H1 (cell line): ENCODE measurements around the gene ABLIM1. TPM values are rescaled to one million over a fixed set of nuclear protein-coding genes. Genes with fewer than 3 reads are reported as not detected.

ENCODE experiments used
- CTCF ChIA-PET: fragments of 300-600 bp; sonication (Branson Sonifier 250); formaldehyde crosslinking; loops from one replicate; lab custom pipeline; 2021; ENCODE audit not compliant: partially characterized antibody; lab: Charles Lee
- POLR2A ChIA-PET: fragments of 300-600 bp; sonication (Branson Sonifier 250); formaldehyde crosslinking; loops from one replicate; lab custom pipeline; 2021; ENCODE audit warnings: inconsistent platforms; ENCODE audit not compliant: partially characterized antibody; lab: Charles Lee
- DNase-seq, 2 experiments: peaks; one replicate each; pipeline versions ENCODE4 v3.0.0 to v3.0.0-alpha.2; 2010 to 2022; ENCODE audit warnings: low spot score in 2 of 2, low read depth in 1 of 2, mixed read lengths in 1 of 2
- FAIRE-seq: peaks from 2 replicates; lab custom pipeline; 2011; peaks lifted over from hg19 to GRCh38; lab: Jason Lieb, UNC
- H2AFZ ChIP-seq: 2 replicates; pipeline ENCODE4 v1.8.1; 2012; ENCODE audit warnings: low read length, inconsistent platforms
- H2AK5ac ChIP-seq: 2 replicates; pipeline ENCODE4 v1.6.1; 2013; ENCODE audit warnings: low read depth, low read length
- H2BK120ac ChIP-seq: replicated peaks from 2 replicates; pipeline ENCODE3; 2013; ENCODE audit warnings: low read depth, low read length, inconsistent platforms
- H2BK12ac ChIP-seq: 2 replicates; pipeline ENCODE4 v1.6.1; 2013; ENCODE audit warnings: low read depth, low read length
- H2BK15ac ChIP-seq: 2 replicates; pipeline ENCODE4 v1.6.1; 2013; ENCODE audit warnings: low read length
- H2BK20ac ChIP-seq: 2 replicates; pipeline ENCODE4 v1.6.1; 2013; ENCODE audit warnings: low read length
- H2BK5ac ChIP-seq: 2 replicates; pipeline ENCODE4 v1.6.1; 2013; ENCODE audit warnings: low read depth, low read length
- H3K14ac ChIP-seq: 2 replicates; pipeline ENCODE4 v1.6.1; 2013; ENCODE audit warnings: inconsistent platforms; ENCODE audit not compliant: insufficient read length
- H3K18ac ChIP-seq: 2 replicates; pipeline ENCODE4 v1.6.1; 2013; ENCODE audit warnings: low read length; ENCODE audit errors: extremely low read depth
- H3K23ac ChIP-seq: 2 replicates; pipeline ENCODE4 v1.6.1; 2013; ENCODE audit warnings: inconsistent platforms; ENCODE audit not compliant: insufficient read length
- H3K23me2 ChIP-seq: 2 replicates; pipeline ENCODE4 v1.6.1; 2013; ENCODE audit warnings: low read depth, low read length
- H3K27ac ChIP-seq: 2 replicates; pipeline ENCODE4 v1.6.1; 2011; ENCODE audit warnings: low read depth, low read length, inconsistent platforms
- H3K27me3 ChIP-seq, 4 experiments: replicated peaks in 1 of 4; 1 replicate in 1 of 4; 2 replicates in 3 of 4; pipeline versions ENCODE4 v1.6.1 to v1.8.1; 2011 to 2013; ENCODE audit warnings: low read length in 3 of 4, mild to moderate bottlenecking in 3 of 4, inconsistent platforms in 2 of 4, mixed read lengths in 2 of 4, moderate library complexity in 1 of 4; ENCODE audit not compliant: control insufficient read depth in 3 of 4, insufficient read depth in 3 of 4; ENCODE audit errors: extremely low read depth in 1 of 4
- H3K36me3 ChIP-seq, 4 experiments: 2 replicates each; pipeline versions ENCODE4 v1.6.1 to v1.8.1; 2011 to 2013; ENCODE audit warnings: mild to moderate bottlenecking in 4 of 4, low read length in 3 of 4, moderate library complexity in 2 of 4, control low read depth in 1 of 4, inconsistent platforms in 1 of 4; ENCODE audit not compliant: insufficient read depth in 4 of 4, control insufficient read depth in 2 of 4
- H3K4ac ChIP-seq: replicated peaks from 2 replicates; pipeline ENCODE3; 2013; ENCODE audit warnings: low read length, low read depth, mixed read lengths, inconsistent platforms; ENCODE audit not compliant: insufficient read length
- H3K4me1 ChIP-seq, 4 experiments: replicated peaks in 1 of 4; 1 replicate in 1 of 4; 2 replicates in 3 of 4; pipeline versions ENCODE4 v1.6.1 to v1.8.1; 2011 to 2013; ENCODE audit warnings: low read length in 3 of 4, inconsistent platforms in 2 of 4, mixed read lengths in 1 of 4; ENCODE audit not compliant: insufficient read depth in 4 of 4, control insufficient read depth in 3 of 4
- H3K4me2 ChIP-seq, 2 experiments: 2 replicates each; pipeline versions ENCODE4 v1.6.1 to v1.8.1; 2011 to 2013; ENCODE audit warnings: low read depth in 2 of 2, low read length in 2 of 2, control low read depth in 1 of 2, inconsistent platforms in 1 of 2, mild to moderate bottlenecking in 1 of 2; ENCODE audit not compliant: insufficient read depth in 1 of 2
- H3K4me3 ChIP-seq, 4 experiments: fragments of 200-600, 300-600 bp in 1 of 4; sonication (generic), shearing (Covaris generic), sonication (Bioruptor Twin) in 1 of 4; 2 replicates each; pipeline versions ENCODE4 v1.5.1 to v1.8.1; 2011 to 2016; ENCODE audit warnings: low read length in 4 of 4, low read depth in 3 of 4, control low read depth in 2 of 4, inconsistent platforms in 2 of 4, mild to moderate bottlenecking in 2 of 4, mixed read lengths in 1 of 4, moderate library complexity in 1 of 4; ENCODE audit not compliant: insufficient read depth in 2 of 4; ENCODE audit errors: extremely low read depth in 1 of 4
- H3K56ac ChIP-seq: replicated peaks from 2 replicates; pipeline ENCODE3; 2013; ENCODE audit warnings: low read depth, mild to moderate bottlenecking, mixed read lengths, low read length, inconsistent platforms; ENCODE audit not compliant: insufficient read length
- H3K79me1 ChIP-seq: 2 replicates; pipeline ENCODE4 v1.6.1; 2013; ENCODE audit warnings: low read depth, low read length, control low read depth
- H3K79me2 ChIP-seq, 2 experiments: 2 replicates each; pipeline versions ENCODE4 v1.6.1 to v1.8.1; 2012 to 2013; ENCODE audit warnings: low read length in 2 of 2, mild to moderate bottlenecking in 2 of 2, inconsistent platforms in 1 of 2; ENCODE audit not compliant: insufficient read depth in 2 of 2, control insufficient read depth in 1 of 2
- H3K9ac ChIP-seq, 4 experiments: replicated peaks in 1 of 4; 1 replicate in 1 of 4; 2 replicates in 3 of 4; pipeline versions ENCODE4 v1.6.1 to v1.8.1; 2011 to 2013; ENCODE audit warnings: low read depth in 3 of 4, low read length in 3 of 4, control low read depth in 2 of 4, mild to moderate bottlenecking in 2 of 4, moderate library complexity in 2 of 4, inconsistent platforms in 1 of 4; ENCODE audit errors: extremely low read depth in 1 of 4
- H3K9me3 ChIP-seq, 2 experiments: 2 replicates each; pipeline versions ENCODE4 v1.6.1 to v1.8.1; 2012 to 2013; ENCODE audit warnings: mild to moderate bottlenecking in 2 of 2, moderate library complexity in 2 of 2, control low read depth in 1 of 2, inconsistent platforms in 1 of 2, low read depth in 1 of 2, low read length in 1 of 2, mixed read lengths in 1 of 2; ENCODE audit not compliant: insufficient read depth in 2 of 2
- H4K20me1 ChIP-seq, 2 experiments: replicated peaks in 1 of 2; 2 replicates each; pipeline versions ENCODE3 to v1.8.1; 2011 to 2013; ENCODE audit warnings: inconsistent platforms in 2 of 2, low read length in 2 of 2, mild to moderate bottlenecking in 1 of 2; ENCODE audit not compliant: insufficient read depth in 2 of 2, control insufficient read depth in 1 of 2
- H4K5ac ChIP-seq: 2 replicates; pipeline ENCODE4 v1.6.1; 2013; ENCODE audit warnings: low read length, low read depth, mixed read lengths, inconsistent platforms; ENCODE audit not compliant: insufficient read length
- H4K8ac ChIP-seq: 2 replicates; pipeline ENCODE4 v1.8.0; 2013; ENCODE audit warnings: mild to moderate bottlenecking, moderate library complexity, low read length, inconsistent platforms; ENCODE audit not compliant: insufficient read depth; ENCODE audit errors: extremely low read depth
- H4K91ac ChIP-seq: replicated peaks from 2 replicates; pipeline ENCODE3; 2013; ENCODE audit warnings: low read length, mixed read lengths, inconsistent platforms; ENCODE audit not compliant: insufficient read length
- CEBPB ChIP-seq: IDR thresholded peaks from 2 replicates; pipeline ENCODE4 v1.6.1; 2012; ENCODE audit warnings: low read depth, low read length
- CHD1 ChIP-seq: IDR thresholded peaks from 2 replicates; pipeline ENCODE4 v1.6.1; 2012; ENCODE audit warnings: low read depth, low read length, improper control_type of control experiment
- CHD2 ChIP-seq: IDR thresholded peaks from 2 replicates; pipeline ENCODE4 v1.6.1; 2012; ENCODE audit warnings: low read length, improper control_type of control experiment
- EP300 ChIP-seq, 2 experiments: IDR thresholded peaks; 1 replicate in 1 of 2; 2 replicates in 1 of 2; pipeline ENCODE4 v1.6.1; 2011 to 2012; ENCODE audit warnings: low read depth in 2 of 2, low read length in 2 of 2, mild to moderate bottlenecking in 2 of 2, borderline replicate concordance in 1 of 2, inconsistent platforms in 1 of 2, moderate library complexity in 1 of 2
- EZH2 ChIP-seq: fragments of 200-600 bp; sonication (generic); IDR thresholded peaks from 2 replicates; pipeline ENCODE4 v1.7.1; 2012; ENCODE audit warnings: low read depth, mild to moderate bottlenecking, moderate library complexity, low read length, inconsistent platforms; ENCODE audit not compliant: severe bottlenecking
- KDM5A ChIP-seq: fragments of 200-600 bp; IDR thresholded peaks from 2 replicates; pipeline ENCODE4 v1.7.1; 2012; ENCODE audit warnings: mild to moderate bottlenecking, low read length, inconsistent platforms, mixed read lengths
- POLR2A ChIP-seq, 2 experiments: IDR thresholded peaks; 1 replicate in 1 of 2; 2 replicates in 1 of 2; pipeline ENCODE4 v1.6.1; 2011; ENCODE audit warnings: low read depth in 2 of 2, low read length in 2 of 2, mild to moderate bottlenecking in 2 of 2; ENCODE audit errors: control extremely low read depth in 1 of 2
- POLR2AphosphoS5 ChIP-seq: IDR thresholded peaks from 2 replicates; pipeline ENCODE4 v1.6.1; 2011; ENCODE audit warnings: low read depth, low read length
- RNF2 ChIP-seq: fragments of 200-900, 300-1000 bp; sonication (generic); IDR thresholded peaks from 2 replicates; pipeline ENCODE4 v1.7.1; 2016; ENCODE audit warnings: borderline replicate concordance, low read depth, mild to moderate bottlenecking, antibody characterized with exemption, low read length; ENCODE audit not compliant: poor library complexity, severe bottlenecking; ENCODE audit errors: missing control alignments
- SAP30 ChIP-seq: fragments of 300-600 bp; sonication (generic); IDR thresholded peaks from 2 replicates; pipeline ENCODE4 v1.7.1; 2012; ENCODE audit warnings: low read length, moderate library complexity, mild to moderate bottlenecking, inconsistent platforms; ENCODE audit not compliant: insufficient read depth, insufficient replicate concordance
- SIN3A ChIP-seq, 2 experiments: IDR thresholded peaks in 1 of 2; conservative IDR thresholded peaks in 1 of 2; 2 replicates each; pipeline ENCODE4 v1.6.1; 2011 to 2012; ENCODE audit warnings: low read length in 2 of 2, improper control_type of control experiment in 1 of 2, low read depth in 1 of 2, mild to moderate bottlenecking in 1 of 2
- SIRT6 ChIP-seq: IDR thresholded peaks from one replicate; pipeline ENCODE4 v1.7.1; 2012; ENCODE audit warnings: low read length, inconsistent platforms
- SP2 ChIP-seq: IDR thresholded peaks from 2 replicates; pipeline ENCODE4 v1.6.1; 2012; ENCODE audit warnings: mild to moderate bottlenecking, low read length, inconsistent platforms
- ZNF274 ChIP-seq: IDR thresholded peaks from 2 replicates; pipeline ENCODE4 v1.7.0; 2012; ENCODE audit warnings: low read length, borderline replicate concordance; ENCODE audit errors: extremely low read depth
- WGBS, 2 experiments: shearing (Covaris generic) in 1 of 2; methylation state at CpG; one replicate each; pipeline versions ENCODE4 v1.1.6 to v1.1.7; 2013 to 2015; ENCODE audit warnings: low lambda C conversion rate in 2 of 2, mixed read lengths in 2 of 2, inconsistent platforms in 1 of 2, low coverage in 1 of 2, missing lambda C conversion rate in 1 of 2; ENCODE audit not compliant: insufficient replicate concordance in 2 of 2, insufficient coverage in 1 of 2, insufficient read length in 1 of 2; ENCODE audit errors: extremely low coverage in 1 of 2, missing lambda C conversion rate in 1 of 2; 5-methylcytosine and 5-hydroxymethylcytosine counted together
- polyA plus RNA-seq, 7 experiments: library from polyadenylated mRNA; depleted of rRNA in 3 of 7; stranded (reverse) in 5 of 7; unstranded in 2 of 7; fragments of >200 nt in 5 of 7; fragments of 200-250 nt in 2 of 7; gene quantifications; 1 replicate in 5 of 7; 2 replicates in 1 of 7; 4 replicates in 1 of 7; pipeline versions ENCODE4 v1.2.1 to v1.2.3, GENCODE V29; 2011 to 2013; ENCODE audit warnings: missing spikeins in 2 of 7, mixed read lengths in 2 of 7
- total RNA-seq: library from RNA; stranded (reverse); fragmentation: NEBNext Ultra II Directional; extraction: Animal tissue kit (Norgen Biotek cat#: 25700); gene quantifications from 2 replicates; pipeline ENCODE4 v1.2.1, GENCODE V29; 2021

Gene ABLIM1
- total and polyA plus RNA-seq, 2 of the 8 experiments (the other 6 are each of a cell fraction or from before 2014, with no cell fraction given) = 51.2 to 51.7 TPM

DNA sequence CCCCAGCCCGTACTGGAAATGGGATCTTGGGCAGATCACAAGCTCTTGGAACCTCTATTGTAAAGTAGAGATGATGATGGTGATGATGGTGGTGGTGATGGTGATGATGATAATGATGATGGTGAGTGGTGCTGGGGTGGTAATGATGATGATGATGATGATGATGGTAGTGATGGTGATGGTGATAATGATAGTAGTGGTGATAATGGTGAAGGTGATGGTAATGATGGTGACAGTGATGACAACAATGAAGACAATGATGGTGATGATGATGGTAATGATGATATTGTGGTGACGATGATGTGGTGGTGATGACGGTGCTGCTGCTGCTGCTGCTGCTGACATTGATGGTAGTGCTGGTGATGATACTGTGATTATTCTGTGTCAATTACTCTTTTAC, 162.8 kb downstream of the ABLIM1 start:
- H3K23ac ChIP-seq = no peak overlapping the region
- H3K18ac ChIP-seq = no peak overlapping the region
- H3K9me3 ChIP-seq = no peaks in the 10 kb centered on the region
- no peak overlapping the region for H2BK120ac ChIP-seq
- H3K36me3 ChIP-seq = no peaks in the 10 kb centered on the region; a peak in 1 of 8 replicates
- H2BK5ac ChIP-seq = no peak overlapping the region
- H3K79me2 ChIP-seq = 0 out of 4 replicates have a peak, but pooled peaks cover 0 to 5% of the 10 kb centered on the region in 2 experiments
- no peak for FAIRE-seq
- H2AK5ac ChIP-seq = peak overlapping the region; percentile 87; the same call in 1 of the 2 replicates
- no peak overlapping the region for H4K8ac ChIP-seq
- H2BK15ac ChIP-seq = no peak overlapping the region
- H4K5ac ChIP-seq = no peak overlapping the region
- no peak overlapping the region for H2AFZ ChIP-seq
- CTCF ChIA-PET = interaction anchor here (1.5 to 1.7 kb wide), 3 partner anchors 12 to 53 kb away, joined by 4 to 11 read pairs (median 5); no protein-coding TSS in a partner anchor
- POLR2A ChIA-PET = no interaction called here
- no peak overlapping the region for H3K4ac ChIP-seq
- no peak overlapping the region for H3K9ac ChIP-seq
- H3K14ac ChIP-seq = no peak overlapping the region
- no peak overlapping the region for H4K91ac ChIP-seq
- peaks cover 0 to 3% of the 10 kb centered on the region in 2 experiments for H4K20me1 ChIP-seq
- 0 out of 2 replicates have a peak, but pooled peaks cover 3% of the 10 kb centered on the region for H3K79me1 ChIP-seq
- no peaks in the 10 kb centered on the region for H3K27me3 ChIP-seq
- peaks cover 0 to 5% (median 2%) of the 10 kb centered on the region in 4 experiments; a peak in 4 of 7 replicates for H3K4me1 ChIP-seq
- no peak overlapping the region for H3K27ac ChIP-seq
- no peak overlapping the region for H2BK20ac ChIP-seq
- H2BK12ac ChIP-seq = no peak overlapping the region
- H3K56ac ChIP-seq = peak overlapping the region; percentile 54
- peaks cover 4% of the 10 kb centered on the region; the same call in 1 of the 2 replicates for H3K23me2 ChIP-seq
- no peak for DNase-seq
- 82% methylated on average over 3 of the region's 3 CpGs; no CpG with 5 or more reads in 1 of the 2 experiments for WGBS, 2 experiments
- no peak overlapping the region for H3K4me2 ChIP-seq
- no peak overlapping the region for H3K4me3 ChIP-seq
- no peak for TF ChIP-seq EP300 (IDR thresholded peaks at IDR 0.05; ENCODE audit: borderline replicate concordance in 1 of 2, low read depth in 2 of 2, low read length in 2 of 2)
- no peak for TF ChIP-seq EZH2
- no peak for TF ChIP-seq SIRT6
- TF ChIP-seq CHD2 = no peak
- TF ChIP-seq CHD1 = no peak
- no peak for TF ChIP-seq SAP30
- no peak for TF ChIP-seq SIN3A (conservative IDR thresholded peaks at IDR 0.05 in 1 of 2, IDR thresholded peaks at IDR 0.05 in 1 of 2; ENCODE audit: low read depth in 1 of 2, low read length in 2 of 2)
- TF ChIP-seq KDM5A = no peak
- no peak for TF ChIP-seq ZNF274
- no peak for TF ChIP-seq CEBPB
- TF ChIP-seq POLR2A (IDR thresholded peaks at IDR 0.05; ENCODE audit: control extremely low read depth in 1 of 2, low read depth in 2 of 2, low read length in 2 of 2) = no peak
- TF ChIP-seq RNF2 = no peak
- TF ChIP-seq POLR2AphosphoS5 = no peak
- TF ChIP-seq SP2 = no peak
